LoVo (cell line): ENCODE data around the gene PRRC1.
"Not testable (repeated sequence)": the region's sequence is repeated elsewhere in the genome, so short reads cannot be mapped to it uniquely, and the experiment has no call there.

ENCODE experiments used
- DNase-seq: peaks from one replicate; pipeline ENCODE4 v3.0.0-alpha.2; 2016; ENCODE audit warnings: low spot score

Gene PRRC1

DNA sequence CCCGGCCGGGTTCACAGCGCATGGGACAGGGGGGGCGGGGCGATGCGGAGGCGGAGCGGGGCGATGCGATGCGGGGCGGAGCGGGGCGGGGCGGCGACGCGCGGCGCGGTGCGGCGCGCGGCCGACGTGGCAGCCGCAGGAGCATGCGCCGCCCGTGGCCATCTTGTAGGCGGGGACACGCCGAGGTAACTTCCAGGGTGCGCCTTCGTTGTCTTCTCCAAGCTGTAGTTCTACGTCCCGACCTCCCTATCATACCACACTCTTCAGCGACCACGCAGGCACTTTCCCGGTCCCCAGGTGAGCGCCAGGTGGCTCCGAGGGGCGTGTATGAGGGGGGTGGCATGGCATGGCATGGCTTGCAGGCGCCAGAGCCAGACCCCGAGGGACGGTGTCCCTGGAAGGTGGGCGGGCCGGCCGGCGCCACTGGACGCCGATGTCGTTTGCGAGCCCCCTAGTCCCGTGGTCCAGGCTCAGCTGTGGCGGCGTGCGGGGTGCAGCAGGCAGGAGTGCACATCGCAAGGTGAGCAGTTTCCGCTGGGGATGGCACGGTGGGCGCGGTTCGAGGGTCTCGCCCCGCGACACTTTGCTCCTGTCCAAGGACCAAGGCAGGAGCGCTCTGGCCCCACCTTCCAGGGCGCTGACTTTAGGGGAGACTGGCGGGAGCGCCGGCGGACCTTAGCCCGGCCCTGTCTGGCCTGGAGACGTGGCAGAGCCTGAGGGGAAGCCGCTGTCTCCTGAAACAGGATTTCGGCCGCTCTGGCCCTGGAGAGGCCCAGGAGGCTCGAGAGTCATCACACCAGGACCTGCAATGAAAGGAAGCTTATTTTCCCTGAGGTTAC lies at the start of gene PRRC1:
Gene PRRC1 (plus strand): TSS at position 161 of the 839 bp plus-strand sequence. CDS start 5,840 bp downstream, outside the sequence.
- peak; percentile 91 for DNase-seq

DNA sequence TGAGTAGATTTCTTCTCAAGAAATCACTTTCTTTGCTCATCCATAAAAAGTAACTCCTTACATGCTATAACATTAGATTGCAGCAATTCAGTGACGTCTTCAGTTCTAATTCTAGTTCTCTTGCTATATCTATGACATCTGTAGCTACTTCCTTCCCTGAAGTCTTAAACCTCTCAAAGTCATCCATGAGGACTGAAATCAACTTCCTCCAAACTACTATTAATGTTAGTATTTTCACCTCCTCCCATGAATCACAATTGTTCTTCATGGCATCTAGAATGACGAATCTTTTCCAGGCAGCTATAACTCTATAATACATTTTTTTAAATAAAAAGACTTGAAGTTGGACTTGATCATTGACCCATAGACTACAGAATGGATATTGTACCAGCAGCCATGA lies 46.2 kb upstream of the PRRC1 start:
- no peak for DNase-seq

DNA sequence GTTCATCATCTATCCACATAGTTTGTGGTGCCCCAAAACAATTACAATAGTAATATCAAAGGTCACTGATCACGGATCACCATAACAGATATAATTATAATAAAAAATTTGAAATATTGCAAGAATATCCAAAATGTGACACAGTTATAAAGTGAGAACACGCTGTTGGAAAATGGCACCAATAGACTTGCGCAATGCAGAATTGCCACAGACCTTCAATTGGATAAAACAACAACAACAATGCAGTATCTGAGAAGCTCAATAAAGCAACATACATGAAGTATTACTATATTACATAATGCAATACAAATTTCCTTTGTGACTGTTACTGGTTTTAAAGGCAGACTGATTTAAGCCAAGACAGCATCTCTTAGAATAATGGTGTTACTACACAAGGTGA lies 44.7 kb upstream of the PRRC1 start:
- no peak for DNase-seq

DNA sequence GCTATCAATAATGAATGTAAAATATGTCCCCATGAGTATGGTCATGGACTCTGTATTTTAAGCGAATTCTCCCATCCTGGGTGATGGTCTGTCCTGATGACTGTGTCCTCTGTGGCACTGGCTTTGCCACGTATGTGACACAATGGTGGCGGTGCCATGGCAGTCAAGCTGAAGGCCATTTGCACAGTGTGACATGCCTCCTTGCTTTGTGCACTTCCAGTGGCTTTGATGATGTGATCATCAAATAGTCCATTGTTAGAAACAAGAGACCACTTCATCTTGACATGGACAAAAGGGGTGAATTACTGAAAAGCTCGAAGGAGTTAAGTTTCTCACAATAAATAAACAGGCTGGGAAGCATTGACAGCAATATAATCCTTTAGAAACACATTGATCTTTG lies 31.0 kb upstream of the PRRC1 start:
- DNase-seq: no peak

GRCh38 chr5:127492854-127493738 lies 24.3 kb upstream of the PRRC1 start:
- peak; percentile 67 for DNase-seq

GRCh38 chr5:127498548-127498947 lies 18.9 kb upstream of the PRRC1 start:
- DNase-seq: no peak

GRCh38 chr5:127505905-127506304 lies 11.5 kb upstream of the PRRC1 start:
- DNase-seq: no peak

DNA sequence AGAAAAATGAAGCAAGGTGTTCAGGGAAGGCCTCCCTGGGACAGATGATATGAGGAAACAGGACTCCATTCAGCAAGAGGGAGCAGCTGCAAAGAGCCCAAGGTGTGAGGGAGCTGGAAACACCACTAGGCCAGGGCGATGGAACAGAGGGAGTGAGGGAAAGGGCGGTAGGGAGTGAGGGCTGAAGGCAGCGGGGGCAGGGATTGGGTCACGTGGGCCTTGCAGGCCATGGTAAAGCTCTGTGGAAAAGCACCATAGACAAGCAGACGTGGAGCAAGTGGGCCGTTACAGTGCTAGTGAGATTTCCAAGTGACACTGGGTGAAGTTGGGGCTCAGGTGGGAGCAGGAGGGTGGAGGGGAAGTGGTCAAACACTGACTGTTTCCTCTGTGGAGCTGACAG lies 10.8 kb upstream of the PRRC1 start:
- no peak for DNase-seq

- no peak for DNase-seq
Observed at GRCh38 chr5:127508644-127509373, 8.6 kb upstream of the PRRC1 start.

- DNase-seq: no peak
Observed at GRCh38 chr5:127513408-127513970, 4.0 kb upstream of the PRRC1 start.

- DNase-seq: no peak
Observed at GRCh38 chr5:127514816-127515215, 2.6 kb upstream of the PRRC1 start.

DNA sequence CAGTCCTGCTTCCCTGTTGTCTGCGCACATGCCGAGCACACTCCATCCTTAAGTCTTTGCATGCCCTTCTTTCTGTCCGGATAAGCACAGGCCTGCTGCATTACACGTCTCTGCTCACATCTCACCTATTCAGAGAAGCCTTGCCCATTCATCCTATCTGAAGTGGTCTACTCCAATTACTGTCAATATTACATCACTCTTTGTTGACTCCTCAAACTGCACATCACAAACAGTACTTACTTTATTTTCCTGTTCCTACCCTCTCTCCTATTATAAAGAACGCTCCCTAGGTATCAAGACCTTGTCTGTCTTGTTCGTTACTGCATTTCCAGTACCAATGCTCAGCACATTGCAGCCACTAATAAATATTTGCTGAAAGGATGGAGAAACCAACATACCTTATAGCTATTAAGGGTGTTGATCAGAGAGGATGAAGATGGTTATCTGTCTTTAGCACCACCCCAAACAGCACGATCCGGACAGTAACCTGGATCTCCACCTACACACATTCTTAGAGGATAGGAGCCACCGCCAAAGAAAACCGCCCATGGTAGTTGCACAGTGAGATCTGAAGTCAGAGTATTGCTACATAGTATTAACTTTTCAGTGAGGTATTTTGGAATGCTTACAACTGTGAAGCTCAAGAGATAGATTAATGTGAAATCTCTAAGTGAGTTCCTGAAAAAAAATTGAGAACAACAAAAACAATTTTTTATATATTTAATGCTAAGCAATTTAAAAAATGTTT lies 1.6 kb upstream of the PRRC1 start:
- DNase-seq: no peak

- no peak for DNase-seq
Observed at GRCh38 chr5:127517110-127517479, 345 bp upstream of the PRRC1 start.

- no peak for DNase-seq
Observed at GRCh38 chr5:127518319-127518621, 830 bp downstream of the PRRC1 start.

DNA sequence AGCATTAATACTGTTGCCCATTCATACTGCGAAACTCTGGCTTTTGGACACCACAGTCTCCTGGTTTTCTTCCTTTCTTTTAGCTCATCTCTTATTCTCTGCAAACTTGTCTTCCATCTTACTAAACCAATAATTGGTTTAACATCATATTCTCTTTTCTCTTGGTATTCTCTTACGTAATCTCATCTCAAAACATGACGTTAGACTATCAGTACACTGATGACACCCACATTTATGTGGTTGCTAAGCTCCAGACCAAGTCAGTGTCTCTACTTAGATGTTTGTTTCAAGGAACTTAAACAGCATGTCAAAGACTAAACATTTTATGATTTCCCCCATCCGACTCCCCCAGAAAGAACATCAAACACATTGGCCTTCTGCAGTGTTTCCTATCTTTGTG lies 2.1 kb downstream of the PRRC1 start:
- DNase-seq: no peak

- no peak for DNase-seq
Observed at GRCh38 chr5:127521138-127521770, 3.8 kb downstream of the PRRC1 start.

GRCh38 chr5:127525181-127525580 lies 7.7 kb downstream of the PRRC1 start:
- no peak for DNase-seq

GRCh38 chr5:127529904-127530682 lies 12.7 kb downstream of the PRRC1 start:
- no peak for DNase-seq

DNA sequence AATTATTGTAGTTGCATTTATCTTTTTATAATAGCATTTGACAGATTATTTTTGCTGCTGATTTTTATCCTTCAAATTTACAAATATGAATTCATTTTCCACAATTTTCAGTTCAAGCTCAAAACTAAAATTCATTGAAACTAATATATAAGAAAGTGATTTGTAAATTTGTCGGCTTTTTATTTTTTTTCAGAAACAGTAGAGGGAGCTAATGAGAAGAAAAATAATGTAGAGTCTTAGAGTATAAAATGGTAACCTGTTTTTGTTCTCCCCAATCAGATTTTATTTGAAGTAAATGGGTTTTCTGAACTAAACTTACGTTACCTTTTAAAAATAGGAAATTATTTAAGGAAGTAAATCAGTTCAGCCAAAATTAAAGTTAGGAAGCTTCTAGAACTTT lies 19.2 kb downstream of the PRRC1 start:
- peak; percentile 30 for DNase-seq

GRCh38 chr5:127540553-127540952 lies 23.1 kb downstream of the PRRC1 start:
- DNase-seq: not testable (repeated sequence)
